ENCODE results near the gene SMG9. TPM values are rescaled to one million over a fixed set of nuclear protein-coding genes. Genes with fewer than 3 reads are reported as not detected.

The SMG9 gene
- total RNA-seq, 1 experiment from 2014 or later, result 52.2 TPM

GRCh38 chr19:43783636-43784035 lies 28.9 kb upstream of the SMG9 start:
- Histone ChIP-seq H3K4ac (ENCODE audit: low read depth, low read length) (no peak overlapping the region), H4K8ac (replicated peaks; ENCODE audit: insufficient read length, low read depth, low read length) (no peak overlapping the region), H3T11ph (ENCODE audit: low read length) (no peak overlapping the region), H3K4me2 (ENCODE audit: insufficient read depth, insufficient read length, low read length) (no peak overlapping the region), H3K9me3 (ENCODE audit: control insufficient read depth, low read depth, low read length) (no peaks in the 10 kb centered on the region), H3K79me1 (ENCODE audit: insufficient read depth, low read depth, low read length, poor library complexity, severe bottlenecking) (no peaks in the 10 kb centered on the region), H3K4me1 (ENCODE audit: insufficient read depth, low read length) (no peaks in the 10 kb centered on the region), H2BK12ac (ENCODE audit: insufficient read length, low read depth, low read length) (no peak overlapping the region), H3K9ac (ENCODE audit: extremely low read depth, insufficient read length, low read length) (no peak overlapping the region), H3K27me3 (ENCODE audit: insufficient read depth, low read length) (no peaks in the 10 kb centered on the region), H2BK5ac (ENCODE audit: insufficient read length, low read length) (no peak overlapping the region), H2BK15ac (ENCODE audit: low read depth, low read length) (no peak overlapping the region), H2BK120ac (ENCODE audit: low read depth, low read length, poor library complexity, severe bottlenecking) (no peak overlapping the region), H2AK5ac (ENCODE audit: insufficient read length, low read length) (no peak overlapping the region), H3K23me2 (ENCODE audit: insufficient read length, low read depth, low read length, poor library complexity, severe bottlenecking) (no peaks in the 10 kb centered on the region), H4K5ac (ENCODE audit: insufficient read length, low read depth, low read length) (no peak overlapping the region), H3K56ac (ENCODE audit: insufficient read length, low read depth, low read length) (no peak overlapping the region), H3K27ac (ENCODE audit: insufficient read length, low read depth, low read length) (no peak overlapping the region), H3K23ac (ENCODE audit: insufficient read length, low read depth, low read length) (no peak overlapping the region), H2AFZ (ENCODE audit: low read length) (no peak overlapping the region), H4K91ac (ENCODE audit: insufficient read length, low read depth, low read length) (no peak overlapping the region), H2BK20ac (ENCODE audit: low read depth, low read length, poor library complexity, severe bottlenecking) (no peak overlapping the region), H4K20me1 (ENCODE audit: control insufficient read depth, insufficient read depth, insufficient read length) (no peaks in the 10 kb centered on the region), H3K18ac (ENCODE audit: insufficient read length, low read depth, low read length) (no peak overlapping the region), H3K79me2 (ENCODE audit: insufficient read depth, low read length) (no peaks in the 10 kb centered on the region), H3K14ac (ENCODE audit: insufficient read depth, low read length) (no peak overlapping the region)
- TF ChIP-seq, protein P1, sequence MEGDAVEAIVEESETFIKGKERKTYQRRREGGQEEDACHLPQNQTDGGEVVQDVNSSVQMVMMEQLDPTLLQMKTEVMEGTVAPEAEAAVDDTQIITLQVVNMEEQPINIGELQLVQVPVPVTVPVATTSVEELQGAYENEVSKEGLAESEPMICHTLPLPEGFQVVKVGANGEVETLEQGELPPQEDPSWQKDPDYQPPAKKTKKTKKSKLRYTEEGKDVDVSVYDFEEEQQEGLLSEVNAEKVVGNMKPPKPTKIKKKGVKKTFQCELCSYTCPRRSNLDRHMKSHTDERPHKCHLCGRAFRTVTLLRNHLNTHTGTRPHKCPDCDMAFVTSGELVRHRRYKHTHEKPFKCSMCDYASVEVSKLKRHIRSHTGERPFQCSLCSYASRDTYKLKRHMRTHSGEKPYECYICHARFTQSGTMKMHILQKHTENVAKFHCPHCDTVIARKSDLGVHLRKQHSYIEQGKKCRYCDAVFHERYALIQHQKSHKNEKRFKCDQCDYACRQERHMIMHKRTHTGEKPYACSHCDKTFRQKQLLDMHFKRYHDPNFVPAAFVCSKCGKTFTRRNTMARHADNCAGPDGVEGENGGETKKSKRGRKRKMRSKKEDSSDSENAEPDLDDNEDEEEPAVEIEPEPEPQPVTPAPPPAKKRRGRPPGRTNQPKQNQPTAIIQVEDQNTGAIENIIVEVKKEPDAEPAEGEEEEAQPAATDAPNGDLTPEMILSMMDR (conservative IDR thresholded peaks at IDR 0.05), result no peak
- Mint-ChIP-seq H3K4me3 (no peak overlapping the region; a peak in 1 of 5 replicates), H3K9me3 (no peaks in the 10 kb centered on the region; a peak in 1 of 5 replicates), H3K27ac (no peak overlapping the region), H3K27me3 (ENCODE audit: low read depth) (peaks cover 12% of the 10 kb centered on the region; the same call in 1 of the 2 replicates), H3K36me3 (ENCODE audit: insufficient read depth in 1 of 3, low read depth in 3 of 3) (no peaks in the 10 kb centered on the region; a peak in 1 of 7 replicates), H3K4me1 (peaks cover 13 to 21% of the 10 kb centered on the region in 2 experiments)
- DNase-seq, result no peak
- no CpG with 5 or more reads among the region's 8 CpGs for WGBS (ENCODE audit: extremely low coverage, insufficient read length, low lambda C conversion rate)

Measured in H9 (cell line).